ENCODE results near the gene ZNF626.
"Not testable (repeated sequence)": the region's sequence is repeated elsewhere in the genome, so short reads cannot be mapped to it uniquely, and the experiment has no call there.

Gene ZNF626

DNA sequence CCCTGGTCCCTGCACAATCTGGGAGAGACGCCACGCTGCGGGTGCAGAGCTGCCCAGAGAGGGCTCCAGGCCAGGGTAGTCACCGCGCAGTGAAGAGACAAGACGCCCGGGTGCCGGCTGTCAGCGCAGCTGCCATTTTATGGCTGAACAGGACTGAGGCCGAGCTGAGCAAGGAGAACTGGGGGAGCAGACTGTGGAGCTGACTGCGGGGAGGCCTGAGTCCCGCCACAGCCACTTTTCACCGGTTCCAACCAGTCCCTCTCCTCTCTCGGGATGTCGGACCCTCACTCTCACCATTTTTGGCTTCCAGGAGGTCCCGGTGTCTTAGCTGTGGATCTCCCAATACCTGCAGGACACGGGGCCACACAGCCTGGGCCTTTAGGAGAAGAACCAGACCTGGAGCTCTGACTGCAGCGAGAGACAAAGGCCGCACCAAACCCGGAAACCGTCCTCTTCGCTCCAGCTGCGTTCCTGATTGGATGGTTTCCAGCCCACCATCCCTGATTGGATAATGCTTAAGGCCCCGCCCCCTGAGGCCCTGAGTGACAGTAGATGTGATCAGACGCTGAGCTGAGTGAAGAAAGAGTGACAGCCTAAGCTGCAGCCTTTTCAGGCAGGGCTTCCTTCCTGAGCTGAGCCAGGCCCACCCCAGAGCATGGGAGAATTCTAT is at the start of gene ZNF626:
ZNF626 (minus strand) TSS at position 422 of the 670 bp plus-strand sequence; CDS start at position 297, 125 bp downstream.
- DNase-seq (ENCODE audit: low read depth in 2 of 2, low spot score in 1 of 2): peak; percentile 67 to 82

DNA sequence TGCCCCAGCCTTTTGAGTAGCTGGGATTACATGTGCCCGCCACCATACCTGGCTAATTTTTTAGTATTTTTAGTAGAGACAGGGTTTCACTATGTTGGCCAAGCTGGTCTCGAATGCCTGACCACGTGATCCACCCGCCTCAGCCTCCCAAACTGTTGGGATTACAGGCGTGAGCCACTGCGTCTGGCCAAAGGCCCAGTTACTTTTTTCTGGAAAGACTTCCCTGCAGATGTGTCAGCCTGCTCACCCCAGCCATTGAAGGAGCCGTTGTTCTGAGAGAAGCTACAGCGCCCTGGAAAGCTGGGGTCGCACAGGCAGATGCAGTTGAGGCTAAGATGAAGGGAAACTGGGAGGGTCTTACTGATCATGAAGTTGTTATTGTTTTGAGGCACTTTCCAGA is 7.9 kb upstream of the ZNF626 start:
- no peak for DNase-seq (ENCODE audit: low read depth in 2 of 2, low spot score in 1 of 2)

DNA sequence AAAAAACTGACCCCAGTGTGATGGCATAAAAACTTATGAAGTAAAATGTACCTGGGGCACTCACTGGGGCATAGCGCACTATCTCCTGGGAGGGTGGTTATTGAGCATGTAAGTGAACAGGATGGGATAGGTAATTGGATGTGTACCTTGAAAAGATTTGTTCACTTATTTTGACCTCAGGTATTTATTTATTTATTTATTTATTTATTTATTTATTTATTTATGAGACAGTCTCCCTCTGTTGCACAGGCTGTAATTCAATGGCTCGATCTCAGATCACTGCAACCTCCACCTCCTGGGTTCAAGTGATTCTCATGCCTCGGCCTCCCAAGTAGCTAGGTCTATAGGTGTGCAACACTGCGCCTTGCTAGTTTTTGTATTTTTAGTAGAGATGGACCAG is 5.9 kb upstream of the ZNF626 start:
- no peak for DNase-seq (ENCODE audit: low read depth in 2 of 2, low spot score in 1 of 2)

DNA sequence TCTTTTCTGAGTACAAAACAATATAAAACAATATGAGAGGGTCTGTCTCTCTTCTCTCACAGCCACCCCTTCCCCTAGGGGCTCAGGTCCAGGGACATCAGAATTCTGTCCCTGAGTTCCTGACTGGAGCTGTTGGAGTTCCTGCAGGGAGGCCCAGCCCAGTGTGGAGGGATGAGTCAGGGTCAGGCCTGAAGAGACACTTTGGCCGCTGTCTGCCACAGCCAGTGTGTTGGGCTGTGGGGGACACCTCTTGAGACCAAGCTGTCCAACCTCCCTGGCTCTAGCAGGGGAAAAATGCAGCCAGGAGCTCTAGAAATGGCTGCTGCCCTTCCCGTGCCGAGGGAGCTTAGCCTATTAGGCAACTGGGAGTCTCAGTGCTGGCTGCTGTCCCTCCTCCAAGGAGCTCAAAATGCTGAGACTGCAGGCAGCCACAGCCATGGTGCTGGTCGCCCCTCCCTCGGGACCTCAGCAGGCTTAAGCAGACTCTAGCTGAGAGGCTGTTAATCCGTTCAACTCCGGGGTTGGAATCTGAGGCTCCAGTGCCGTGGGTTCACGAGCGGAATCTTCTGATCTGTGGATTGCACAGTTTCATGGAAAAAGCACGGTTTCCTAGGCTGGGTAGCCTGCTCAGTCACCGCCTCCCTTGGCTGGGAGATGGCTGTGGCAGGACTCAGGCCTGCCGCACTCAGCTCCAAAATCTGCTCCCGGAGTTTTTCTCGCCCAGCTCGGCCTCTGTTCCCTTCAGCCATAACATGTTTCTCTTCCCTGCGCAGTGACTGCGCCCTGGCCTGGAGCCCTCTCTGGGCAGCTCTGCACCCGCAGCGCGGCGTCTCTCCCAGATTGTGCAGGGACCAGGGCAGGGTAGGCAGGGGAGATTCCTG is 3.8 kb upstream of the ZNF626 start:
- no peak for DNase-seq (ENCODE audit: low read depth in 2 of 2, low spot score in 1 of 2)

DNA sequence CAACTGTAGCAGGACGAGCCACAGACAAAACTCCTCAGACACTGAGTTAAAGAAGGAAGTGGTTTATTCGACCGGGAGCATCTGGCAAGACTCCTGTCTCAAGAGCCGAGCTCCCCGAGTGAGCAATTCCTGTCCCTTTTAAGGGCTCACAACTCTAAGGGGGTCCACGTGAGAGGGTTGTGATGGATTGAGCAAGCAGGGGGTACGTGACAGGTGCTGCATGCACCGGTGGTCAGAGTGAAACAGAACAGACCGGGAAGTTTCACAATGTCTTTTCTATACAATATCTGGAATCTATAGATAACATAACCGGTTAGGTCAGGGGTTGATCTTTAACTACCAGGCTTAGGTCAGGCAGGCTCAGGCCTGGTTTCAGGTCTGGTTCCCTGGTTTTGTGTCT is 3.1 kb upstream of the ZNF626 start:
- not testable (repeated sequence) for DNase-seq (ENCODE audit: low read depth in 2 of 2, low spot score in 1 of 2)

DNA sequence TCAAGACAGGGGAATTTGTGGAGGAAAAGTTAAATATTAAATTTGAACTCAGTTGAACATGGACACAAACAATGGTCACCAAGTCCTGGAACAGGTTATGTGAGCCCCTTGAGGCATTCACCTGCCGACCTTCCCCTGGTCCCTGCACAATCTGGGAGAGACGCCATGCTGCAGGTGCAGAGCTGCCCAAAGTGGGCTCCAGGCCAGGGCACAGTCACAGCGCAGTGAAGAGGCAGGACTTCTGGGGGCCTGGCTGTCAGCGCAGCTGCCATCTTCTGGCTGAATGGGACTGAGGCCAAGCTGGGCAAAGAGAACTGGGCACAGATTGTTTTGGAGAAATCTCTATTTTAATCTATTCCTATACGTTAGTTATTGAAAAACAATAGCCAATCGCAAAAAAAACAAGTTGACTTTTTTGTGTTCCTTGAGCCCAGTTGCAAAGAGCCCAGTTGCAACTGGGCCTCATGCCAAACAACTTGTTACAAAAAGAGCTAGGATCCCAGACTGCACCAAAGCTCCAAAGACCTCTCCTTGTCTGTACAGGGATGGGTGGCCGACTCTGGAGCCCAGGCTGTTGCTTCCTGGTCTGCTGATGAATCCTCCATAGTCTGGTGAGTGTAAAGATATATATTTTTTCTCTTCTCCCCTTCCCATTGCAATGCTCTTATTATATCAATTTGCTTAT is 1.2 kb upstream of the ZNF626 start:
- DNase-seq (ENCODE audit: low read depth in 2 of 2, low spot score in 1 of 2): no peak

DNA sequence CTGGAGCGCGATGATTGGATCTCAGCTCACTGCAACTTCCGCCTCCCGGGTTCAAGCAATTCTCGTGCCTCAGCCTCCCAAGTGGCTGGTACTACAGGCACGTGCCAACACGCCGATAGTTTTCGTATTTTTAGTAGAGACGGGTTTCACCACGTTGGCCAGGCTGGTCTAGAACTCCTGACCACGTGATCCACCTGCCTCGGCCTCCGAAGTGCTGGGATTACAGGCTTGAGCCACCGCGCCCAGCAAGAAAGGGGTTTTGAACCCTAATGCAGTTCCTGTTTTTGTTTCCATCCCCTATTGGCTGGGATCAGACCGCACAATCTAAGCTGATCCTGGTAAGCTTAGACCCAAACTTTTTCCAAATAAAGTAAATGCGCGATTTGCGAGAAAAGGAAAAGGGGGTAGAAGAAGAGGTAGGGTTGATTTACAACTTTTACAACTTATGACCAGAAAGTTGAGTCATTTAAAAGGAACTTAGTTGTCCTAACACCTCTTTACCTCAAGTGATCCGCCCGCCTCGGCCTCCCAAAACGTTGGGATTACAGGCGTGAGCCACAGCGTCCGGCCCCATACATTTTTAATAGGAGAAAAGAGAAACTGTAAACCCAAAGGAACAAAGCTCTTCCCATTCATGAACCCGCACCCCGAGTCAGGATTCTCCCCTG is 764 bp downstream of the ZNF626 start:
- no peak for DNase-seq (ENCODE audit: low read depth in 2 of 2, low spot score in 1 of 2)

DNA sequence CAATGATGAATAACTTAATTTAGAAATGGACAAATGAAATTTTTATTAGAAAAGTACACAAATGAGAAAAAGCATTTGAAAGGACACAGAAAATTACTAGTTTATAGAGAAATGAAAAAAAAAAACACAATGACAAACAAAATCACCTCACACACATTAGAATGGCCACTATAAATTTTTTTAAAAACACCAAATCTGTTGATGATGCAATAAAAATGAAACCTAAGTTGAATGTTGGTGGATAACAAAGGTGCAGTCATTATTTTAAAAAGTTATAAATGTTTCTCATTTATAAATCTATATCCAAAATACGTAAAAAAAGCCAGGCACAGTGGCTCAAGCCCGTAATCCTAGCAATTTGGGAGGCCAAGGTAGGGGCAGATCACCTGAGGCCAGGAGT is 20.8 kb downstream of the ZNF626 start:
- DNase-seq (ENCODE audit: low read depth in 2 of 2, low spot score in 1 of 2): no peak

DNA sequence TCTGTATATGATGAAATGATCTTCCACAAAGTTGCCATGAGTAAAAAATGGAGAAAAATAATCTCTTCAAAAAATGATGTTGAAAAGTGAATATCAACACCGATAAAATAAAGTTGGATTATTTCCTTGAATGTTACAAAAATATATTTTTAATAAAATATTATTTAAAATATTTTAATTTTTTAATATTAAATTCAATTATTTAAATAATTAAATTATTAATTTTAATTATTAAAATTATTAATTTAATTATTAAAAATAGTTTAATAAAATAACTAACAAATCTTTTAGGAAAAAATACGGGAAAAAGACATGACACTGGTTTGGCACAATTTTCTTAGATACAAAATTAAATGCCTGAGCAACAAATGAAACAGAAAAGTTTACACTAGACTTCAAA is 21.3 kb downstream of the ZNF626 start:
- DNase-seq (ENCODE audit: low read depth in 2 of 2, low spot score in 1 of 2): no peak

DNA sequence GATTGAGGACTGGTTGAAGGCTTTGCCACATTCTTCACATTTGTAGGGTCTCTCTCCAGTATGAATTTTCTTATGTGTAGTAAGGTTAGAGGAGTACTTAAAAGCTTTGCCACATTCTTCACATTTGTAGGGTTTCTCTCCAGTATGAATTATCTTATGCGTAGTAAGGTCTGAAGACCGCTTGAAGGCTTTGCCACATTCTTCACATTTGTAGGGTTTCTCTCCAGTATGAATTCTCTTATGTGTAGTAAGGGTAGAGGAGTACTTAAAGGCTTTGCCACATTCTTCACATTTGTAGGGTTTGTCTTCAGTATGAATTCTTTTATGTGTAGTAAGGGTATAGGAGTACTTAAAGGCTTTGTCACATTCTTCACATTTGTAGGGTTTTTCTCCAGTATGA is 36.8 kb downstream of the ZNF626 start:
- DNase-seq (ENCODE audit: low read depth in 2 of 2, low spot score in 1 of 2): not testable (repeated sequence)

DNA sequence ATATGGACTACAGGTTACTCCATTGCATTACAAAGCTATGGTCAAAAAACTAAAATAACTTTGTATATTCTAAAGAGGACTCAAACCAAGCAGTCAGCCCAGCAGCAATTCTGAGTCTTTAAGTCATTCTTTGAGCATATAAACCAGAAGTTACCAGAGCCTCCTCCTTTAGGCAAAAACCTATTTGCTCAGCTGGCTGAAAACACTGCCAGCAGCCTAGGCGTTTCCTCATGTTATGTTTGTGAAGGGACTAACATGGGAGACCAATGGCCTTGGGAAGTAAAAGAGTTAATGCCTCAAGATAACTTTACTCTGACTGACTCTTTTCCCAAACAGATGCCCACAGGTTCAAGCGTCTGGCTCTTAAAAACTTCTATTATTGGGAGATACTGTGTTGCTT is 45.3 kb downstream of the ZNF626 start:
- DNase-seq (ENCODE audit: low read depth in 2 of 2, low spot score in 1 of 2): no peak

DNA sequence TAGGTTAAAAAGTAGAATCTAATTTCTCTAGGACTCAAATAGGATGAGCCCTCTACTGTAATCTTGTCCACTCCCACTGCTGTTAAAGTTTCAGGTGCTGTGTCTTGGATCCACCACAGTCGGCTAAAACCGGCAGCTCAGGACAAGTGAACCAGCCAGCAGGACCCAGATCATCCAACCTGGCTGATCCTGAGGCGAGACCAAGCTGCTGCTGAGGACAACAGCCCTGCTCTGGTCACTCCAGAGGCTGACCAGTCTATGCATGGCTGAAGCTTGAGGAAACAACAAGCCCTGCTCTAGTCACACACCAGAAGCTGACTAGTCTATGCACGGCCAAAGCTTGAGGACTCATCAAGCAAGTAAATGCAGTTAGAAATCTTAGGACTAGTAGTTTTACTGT is 46.4 kb downstream of the ZNF626 start:
- not testable (repeated sequence) for DNase-seq (ENCODE audit: low read depth in 2 of 2, low spot score in 1 of 2)

DNA sequence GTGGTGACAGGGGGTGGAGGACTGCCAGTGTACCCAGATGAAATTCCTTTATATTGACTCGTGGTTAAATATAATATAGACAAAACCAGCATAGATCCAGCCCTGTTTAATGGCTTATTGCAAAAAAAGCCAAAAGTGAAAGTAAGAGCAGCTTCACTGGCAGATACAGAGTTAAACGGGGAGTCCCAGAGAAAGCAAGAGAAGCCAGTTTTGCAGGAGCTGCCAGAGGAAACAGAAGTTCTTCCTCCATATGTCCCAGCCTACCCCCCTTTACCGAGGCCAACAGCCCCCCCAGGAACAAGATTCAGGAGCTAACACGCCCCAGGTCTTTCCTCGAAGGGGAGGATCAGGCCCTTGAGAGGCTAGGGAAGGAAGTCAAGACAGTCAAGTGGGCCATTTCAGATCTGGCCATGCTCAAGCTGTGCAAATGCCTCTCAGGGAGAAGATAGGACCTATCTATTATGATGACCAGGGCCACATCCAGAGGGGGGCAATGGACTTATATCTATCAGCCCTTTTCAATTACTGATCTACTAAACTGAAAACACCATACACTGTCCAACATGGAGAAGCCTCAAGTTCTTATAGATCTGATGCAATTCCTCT is 48.6 kb downstream of the ZNF626 start:
- no peak for DNase-seq (ENCODE audit: low read depth in 2 of 2, low spot score in 1 of 2)

DNA sequence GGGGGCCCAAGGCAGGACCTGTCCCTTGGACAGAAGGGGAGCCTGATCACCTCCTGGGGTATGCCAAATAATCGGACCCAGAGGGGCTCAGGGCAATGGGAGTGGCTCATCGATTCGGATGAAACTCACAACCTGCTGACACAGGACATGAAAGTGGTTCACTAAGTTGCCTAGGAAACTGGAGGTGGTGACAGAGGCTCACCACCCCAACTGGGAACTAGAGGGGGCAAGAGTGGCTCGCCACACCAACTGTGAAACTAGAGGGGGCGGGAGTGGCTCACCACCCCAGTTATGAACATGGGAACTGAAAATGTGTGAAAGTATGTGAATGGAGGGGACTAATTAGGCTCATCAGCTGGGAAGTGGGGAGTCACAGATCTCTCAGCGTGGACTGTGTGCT is 49.5 kb downstream of the ZNF626 start:
- no peak for DNase-seq (ENCODE audit: low read depth in 2 of 2, low spot score in 1 of 2)

DNA sequence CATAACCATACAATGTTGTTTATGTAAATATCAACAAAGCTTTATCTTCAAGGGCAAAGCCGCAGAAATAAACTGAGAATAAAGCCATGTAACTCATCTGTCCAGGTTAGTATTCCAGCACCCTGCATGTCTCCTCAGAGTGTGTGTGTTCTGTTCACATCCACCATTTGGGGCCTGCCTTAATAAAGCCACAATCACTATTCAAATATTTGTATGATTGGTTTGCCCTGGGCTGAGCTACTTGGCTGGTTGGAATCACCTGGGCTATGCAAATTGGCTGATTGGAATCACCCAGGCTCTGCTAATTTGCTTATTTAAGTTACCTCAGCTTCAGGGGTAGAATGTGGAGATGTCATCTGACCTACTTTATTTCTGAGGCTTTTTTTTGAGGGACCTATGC is 53.4 kb downstream of the ZNF626 start:
- no peak for DNase-seq (ENCODE audit: low read depth in 2 of 2, low spot score in 1 of 2)

All from stimulated activated CD8-positive, alpha-beta memory T cell treated with anti-CD3 and anti-CD28 coated beads, Interleukin-4, amount 100 ng/mL, for 1 hour (primary cell).